Measurements from ENCODE around the gene PDK1.

Gene PDK1

DNA sequence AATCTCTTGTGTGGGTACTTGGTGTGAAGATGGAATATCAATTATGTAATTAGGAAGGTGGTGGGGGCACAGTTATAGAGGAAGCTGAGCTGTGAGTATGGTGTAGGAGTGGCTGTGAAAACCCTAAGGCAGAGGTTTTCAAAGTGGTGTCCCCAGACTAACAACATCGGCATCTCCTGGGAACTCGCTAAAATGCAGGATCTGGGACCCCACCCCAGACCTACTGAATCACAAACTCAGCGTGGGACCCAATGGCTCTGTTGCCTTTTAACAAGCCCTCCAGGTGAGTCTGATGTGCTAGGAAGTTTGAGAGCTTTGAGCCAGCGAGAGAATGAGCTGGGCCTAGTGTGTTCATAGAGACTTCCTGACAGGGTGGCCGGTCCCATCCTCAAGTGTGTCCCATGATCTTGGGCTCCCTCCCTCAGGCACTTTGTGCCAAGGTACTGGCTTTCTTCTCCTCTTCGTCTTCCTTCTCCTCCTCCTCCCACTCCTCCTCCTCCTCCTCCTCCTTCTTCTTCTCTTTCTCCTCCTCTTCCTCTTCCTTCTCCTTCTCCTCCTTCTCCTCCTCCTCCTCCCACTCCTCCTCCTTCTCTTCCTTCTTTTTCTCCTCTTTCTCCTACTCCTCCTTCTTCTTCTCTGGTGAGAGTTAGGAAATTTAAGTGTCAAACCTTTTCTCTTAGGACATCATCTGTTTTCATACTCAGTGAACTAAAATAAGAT is 86.6 kb downstream of the PDK1 start:
- DNase-seq: no peak

DNA sequence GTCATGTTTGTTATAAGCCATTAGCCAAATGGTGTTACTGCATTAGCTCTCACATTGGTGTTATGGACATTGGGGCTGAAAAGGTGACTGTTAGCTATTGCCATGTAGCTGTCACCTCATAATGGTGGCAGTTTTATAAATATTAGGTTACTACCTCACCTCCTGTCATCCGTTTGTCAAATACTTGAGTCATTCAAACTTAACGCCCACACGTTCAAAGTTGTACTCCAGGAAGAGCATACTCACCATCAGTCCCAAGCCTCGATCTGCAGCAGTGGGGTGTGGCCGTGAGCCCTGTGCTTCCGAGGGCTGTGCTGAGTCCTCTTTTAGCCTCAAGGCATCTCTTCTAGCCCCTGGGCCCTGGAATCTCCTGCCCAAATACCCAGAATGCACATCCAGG is 87.3 kb downstream of the PDK1 start:
- DNase-seq: no peak

DNA sequence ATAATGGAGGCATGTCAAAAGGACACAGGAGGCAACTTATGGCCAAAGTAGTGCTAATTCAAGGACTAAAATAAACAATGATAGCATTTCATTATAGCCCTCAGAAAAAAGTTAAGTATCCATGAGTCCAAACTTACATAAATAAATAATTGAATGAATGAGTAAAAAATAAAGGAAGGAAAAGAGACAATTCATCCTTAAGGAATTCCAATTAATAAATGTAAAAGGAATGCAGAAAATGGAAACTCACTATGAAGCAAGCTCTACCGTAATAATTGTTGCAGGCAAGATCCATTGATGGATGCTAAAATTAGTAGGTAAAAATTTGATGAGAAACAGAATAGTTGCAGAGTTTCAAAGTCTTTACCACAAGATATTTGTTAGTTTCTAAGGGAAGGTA is 91.5 kb downstream of the PDK1 start:
- no peak for DNase-seq

DNA sequence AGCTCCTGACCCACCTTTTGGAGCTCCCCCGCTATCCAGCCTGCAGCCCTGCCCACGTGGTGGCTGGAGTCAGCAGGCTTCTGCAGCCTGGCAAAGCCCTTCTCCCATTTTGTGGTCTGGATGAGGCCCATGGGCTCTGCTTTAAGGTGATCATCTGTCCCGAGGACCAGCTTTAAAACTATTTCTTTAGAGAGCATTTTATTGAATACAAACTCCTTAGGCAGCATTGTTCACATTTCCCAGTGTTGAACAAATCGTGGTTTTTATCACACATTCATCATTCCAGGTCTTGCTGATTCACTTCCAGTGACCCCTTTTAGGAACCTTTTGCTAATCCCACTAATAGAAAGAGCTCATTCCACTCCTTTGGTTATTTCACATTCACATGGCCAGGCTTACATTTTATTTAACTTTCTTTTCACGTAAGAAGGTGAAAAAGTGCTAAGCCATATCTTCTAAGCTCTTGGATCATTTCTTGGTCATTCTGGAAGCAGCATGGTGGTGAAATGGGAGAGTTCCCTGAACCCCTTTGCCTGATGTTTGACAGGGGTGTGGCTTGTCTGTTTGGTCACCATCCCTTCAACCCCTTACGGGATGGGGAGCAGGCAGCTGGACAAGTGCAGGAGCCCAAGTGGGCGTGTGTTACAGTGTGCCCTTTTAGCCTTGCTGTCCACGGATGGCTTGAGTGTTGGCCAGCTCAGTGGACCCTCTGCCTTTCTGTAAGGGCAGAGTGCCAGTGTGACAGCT is 99.4 kb downstream of the PDK1 start:
- no peak for DNase-seq

DNA sequence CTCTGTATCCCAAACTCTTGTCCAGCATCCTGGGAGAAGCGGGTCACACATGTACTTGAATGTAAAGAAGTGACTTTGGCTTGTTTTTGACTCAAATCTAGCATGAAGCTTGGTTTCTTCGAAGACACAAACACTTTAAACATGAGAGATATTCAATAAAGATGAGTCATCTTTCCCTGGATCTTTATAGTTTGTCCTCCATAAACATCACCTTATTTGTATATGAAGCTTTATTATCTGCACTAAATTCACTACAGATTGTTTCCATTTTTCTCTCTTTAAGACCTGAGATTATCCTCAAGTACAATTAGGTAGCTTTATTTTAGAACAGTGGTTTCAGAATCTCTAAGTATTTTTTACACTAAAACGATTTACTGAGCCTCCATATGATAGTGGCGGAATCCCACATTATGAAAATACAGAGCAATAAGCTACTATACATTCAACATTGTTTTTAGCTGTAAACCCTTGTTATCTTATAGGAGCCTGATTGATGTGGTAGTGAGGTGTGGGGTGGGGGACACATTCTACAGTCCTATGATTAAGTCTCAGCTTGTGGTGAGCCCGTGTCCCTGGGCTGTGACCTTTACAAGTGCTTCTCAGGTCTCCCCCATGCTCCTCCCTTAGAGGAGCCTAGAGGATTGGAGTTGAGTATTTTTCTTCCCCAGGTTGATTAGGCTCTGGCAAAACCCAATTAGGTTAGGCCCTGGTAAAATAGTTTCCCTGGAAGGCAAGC is 100.1 kb downstream of the PDK1 start:
- no peak for DNase-seq
